Left hindlimb (tissue), 1 donor: ENCODE measurements around the gene RYR1.
"Not testable (repeated sequence)": the region's sequence is repeated elsewhere in the genome, so short reads cannot be mapped to it uniquely, and the experiment has no call there.

ENCODE experiments used
- DNase-seq: peaks from one replicate; pipeline ENCODE4 v3.0.0-alpha.2; 2018

The RYR1 gene

GRCh38 chr19:38544569-38545315, 111.3 kb downstream of the RYR1 start:
- no peak for DNase-seq

- DNase-seq, result no peak
Measured at GRCh38 chr19:38545596-38545995, 112.1 kb downstream of the RYR1 start.

GRCh38 chr19:38547421-38547820, 113.9 kb downstream of the RYR1 start:
- no peak for DNase-seq

- DNase-seq, result no peak
Measured at GRCh38 chr19:38549061-38549460, 115.6 kb downstream of the RYR1 start.

GRCh38 chr19:38549942-38550341, 116.5 kb downstream of the RYR1 start:
- no peak for DNase-seq

GRCh38 chr19:38550376-38550775, 116.9 kb downstream of the RYR1 start:
- DNase-seq, result no peak

- DNase-seq, result no peak
Measured at GRCh38 chr19:38551450-38551813, 117.9 kb downstream of the RYR1 start.

- not testable (repeated sequence) for DNase-seq
Measured at GRCh38 chr19:38553239-38553638, 119.7 kb downstream of the RYR1 start.

- DNase-seq, result no peak
Measured at GRCh38 chr19:38554676-38555141, 121.2 kb downstream of the RYR1 start.

- DNase-seq, result no peak
Measured at GRCh38 chr19:38555200-38555599, 121.7 kb downstream of the RYR1 start.

- DNase-seq, result no peak
Measured at GRCh38 chr19:38556521-38557174, 123.2 kb downstream of the RYR1 start.

- no peak for DNase-seq
Measured at GRCh38 chr19:38557205-38557799, 123.8 kb downstream of the RYR1 start.

GRCh38 chr19:38558933-38559332, 125.4 kb downstream of the RYR1 start:
- DNase-seq, result not testable (repeated sequence)

- DNase-seq, result no peak
Measured at GRCh38 chr19:38559428-38560401, 126.2 kb downstream of the RYR1 start.

GRCh38 chr19:38561053-38561606, 127.6 kb downstream of the RYR1 start:
- no peak for DNase-seq

- DNase-seq, result no peak
Measured at GRCh38 chr19:38561658-38562057, 128.2 kb downstream of the RYR1 start.

- DNase-seq, result no peak
Measured at GRCh38 chr19:38562096-38562495, 128.6 kb downstream of the RYR1 start.

GRCh38 chr19:38563475-38563874, 130.0 kb downstream of the RYR1 start:
- DNase-seq, result no peak

GRCh38 chr19:38564981-38565690, 131.6 kb downstream of the RYR1 start:
- DNase-seq, result no peak

GRCh38 chr19:38565691-38566105, 132.2 kb downstream of the RYR1 start:
- no peak for DNase-seq

GRCh38 chr19:38569368-38569983, 136.0 kb downstream of the RYR1 start:
- no peak for DNase-seq
